Neural progenitor cell (in vitro differentiated cells): ENCODE data around the gene SWT1. TPM values are rescaled to one million over a fixed set of nuclear protein-coding genes. Genes with fewer than 3 reads are reported as not detected.
A peak's percentile ranks its signal among the peaks of the same experiment; 100 is the strongest.

Experiments used
- DNase-seq: peaks from one replicate; pipeline ENCODE4 v3.0.0-alpha.2; 2016; ENCODE audit warnings: low spot score
- H2AFZ ChIP-seq: fragments of 200-600 bp; sonication (generic); replicated peaks from 2 replicates; pipeline ENCODE4 v1.6.1; 2016; ENCODE audit warnings: antibody characterized with exemption
- H3F3A ChIP-seq: fragments of 200-600 bp; sonication (generic); 2 replicates; pipeline ENCODE4 v1.6.1; 2016; ENCODE audit warnings: antibody characterized with exemption, low read depth
- H3K27ac ChIP-seq: fragments of 200-600 bp; sonication (generic); 2 replicates; pipeline ENCODE4 v1.5.1; 2016; ENCODE audit warnings: mild to moderate bottlenecking
- H3K27me3 ChIP-seq: fragments of 200-600 bp; sonication (generic); 2 replicates; pipeline ENCODE4 v1.6.1; 2016; ENCODE audit warnings: mild to moderate bottlenecking, moderate library complexity
- H3K36me3 ChIP-seq: fragments of 200-600 bp; sonication (generic); 2 replicates; pipeline ENCODE4 v1.5.1; 2016
- H3K4me1 ChIP-seq: fragments of 200-600 bp; sonication (generic); 2 replicates; pipeline ENCODE4 v1.6.1; 2016; ENCODE audit warnings: mixed run types
- H3K4me2 ChIP-seq: fragments of 200-600 bp; sonication (generic); 2 replicates; pipeline ENCODE4 v1.6.1; 2016
- H3K4me3 ChIP-seq: fragments of 200-600 bp; sonication (generic); 2 replicates; pipeline ENCODE4 v1.5.1; 2016
- H3K79me2 ChIP-seq: fragments of 200-600 bp; sonication (generic); 2 replicates; pipeline ENCODE4 v1.6.1; 2016; ENCODE audit warnings: low read depth
- H3K9ac ChIP-seq: fragments of 200-600 bp; sonication (generic); 2 replicates; pipeline ENCODE4 v1.6.1; 2016
- H3K9me3 ChIP-seq: fragments of 200-600 bp; sonication (generic); 2 replicates; pipeline ENCODE4 v1.5.1; 2016; ENCODE audit warnings: low read depth
- H4K20me1 ChIP-seq: fragments of 200-600 bp; sonication (generic); 2 replicates; pipeline ENCODE4 v1.6.1; 2016; ENCODE audit warnings: low read depth
- H3K27ac Mint-ChIP-seq: 3 replicates; pipeline ENCODE4 v1.8.0; 2021; ENCODE audit warnings: mixed read lengths
- H3K27me3 Mint-ChIP-seq: 2 replicates; pipeline ENCODE4 v1.8.0; 2022; ENCODE audit warnings: low read depth, mild to moderate bottlenecking, inconsistent platforms, moderate library complexity, mixed read lengths; ENCODE audit not compliant: insufficient read depth
- H3K36me3 Mint-ChIP-seq: 3 replicates; pipeline ENCODE4 v1.8.0; 2021; ENCODE audit warnings: mixed read lengths
- H3K4me1 Mint-ChIP-seq: 3 replicates; pipeline ENCODE4 v1.8.0; 2021; ENCODE audit warnings: mixed read lengths
- H3K4me3 Mint-ChIP-seq: 3 replicates; pipeline ENCODE4 v1.8.0; 2021; ENCODE audit warnings: mild to moderate bottlenecking, moderate library complexity, mixed read lengths
- H3K9me3 Mint-ChIP-seq: 3 replicates; pipeline ENCODE4 v1.8.0; 2020; ENCODE audit warnings: mixed read lengths
- EZH2 ChIP-seq: fragments of 200-600 bp; sonication (generic); IDR thresholded peaks from 2 replicates; pipeline ENCODE4 v1.6.1; 2017; ENCODE audit warnings: antibody characterized with exemption, mild to moderate bottlenecking, moderate library complexity
- EZH2phosphoT487 ChIP-seq: fragments of 200-600 bp; sonication (generic); IDR thresholded peaks from 2 replicates; pipeline ENCODE4 v1.6.1; 2017; ENCODE audit warnings: antibody characterized with exemption
- total RNA-seq: library from RNA; depleted of rRNA; stranded (reverse); fragments of >200 nt; gene quantifications from 2 replicates; pipeline ENCODE4 v1.2.3, GENCODE V29; 2015; ENCODE audit warnings: low replicate concordance
- TF ChIP-seq, protein P1 (sequence below): fragments of 200-600 bp; sonication (generic); IDR thresholded peaks from 2 replicates; pipeline ENCODE4 v1.5.1; 2017; ENCODE audit warnings: antibody characterized with exemption, mild to moderate bottlenecking

Gene SWT1
- total RNA-seq, 1 donor from 2014 or later: 12.4 TPM

DNA sequence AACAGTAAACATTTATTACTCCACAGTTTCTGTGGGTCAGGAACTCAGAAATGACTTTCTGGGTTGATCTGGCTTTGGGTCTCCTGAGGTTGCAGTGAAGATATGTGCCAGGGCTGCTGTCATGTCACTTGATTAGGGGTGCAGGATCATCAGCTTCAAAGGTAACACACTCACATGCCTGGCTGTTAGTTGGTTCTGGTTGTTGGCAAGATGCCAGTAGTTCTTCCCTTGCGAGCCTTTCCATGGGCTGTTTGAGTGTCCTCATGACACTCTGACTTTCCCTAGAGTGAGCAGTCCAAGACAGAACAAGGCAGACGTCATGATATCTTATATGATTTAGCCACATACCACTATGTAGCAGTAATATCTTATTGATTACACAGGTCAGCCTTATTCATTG, 1.8 kb downstream of the SWT1 start:
- Histone ChIP-seq H3F3A (peaks cover 7% of the 10 kb centered on the region), H4K20me1 (peaks cover 10% of the 10 kb centered on the region), H3K79me2 (peaks cover 25% of the 10 kb centered on the region), H3K9ac (no peak overlapping the region), H3K4me3 (no peak overlapping the region), H3K4me1 (peaks cover 18% of the 10 kb centered on the region), H3K9me3 (no peaks in the 10 kb centered on the region), H3K4me2 (no peak overlapping the region), H3K27ac (no peak overlapping the region), H3K36me3 (no peaks in the 10 kb centered on the region), H2AFZ (no peak overlapping the region), H3K27me3 (no peaks in the 10 kb centered on the region)
- Mint-ChIP-seq H3K27me3 (peaks cover 6% of the 10 kb centered on the region), H3K4me3 (peak overlapping the region; percentile 72), H3K4me1 (peaks cover 23% of the 10 kb centered on the region), H3K9me3 (no peaks in the 10 kb centered on the region), H3K27ac (no peak overlapping the region), H3K36me3 (no peaks in the 10 kb centered on the region)
- DNase-seq: no peak
- TF ChIP-seq EZH2phosphoT487: no peak
- TF ChIP-seq, protein P1, sequence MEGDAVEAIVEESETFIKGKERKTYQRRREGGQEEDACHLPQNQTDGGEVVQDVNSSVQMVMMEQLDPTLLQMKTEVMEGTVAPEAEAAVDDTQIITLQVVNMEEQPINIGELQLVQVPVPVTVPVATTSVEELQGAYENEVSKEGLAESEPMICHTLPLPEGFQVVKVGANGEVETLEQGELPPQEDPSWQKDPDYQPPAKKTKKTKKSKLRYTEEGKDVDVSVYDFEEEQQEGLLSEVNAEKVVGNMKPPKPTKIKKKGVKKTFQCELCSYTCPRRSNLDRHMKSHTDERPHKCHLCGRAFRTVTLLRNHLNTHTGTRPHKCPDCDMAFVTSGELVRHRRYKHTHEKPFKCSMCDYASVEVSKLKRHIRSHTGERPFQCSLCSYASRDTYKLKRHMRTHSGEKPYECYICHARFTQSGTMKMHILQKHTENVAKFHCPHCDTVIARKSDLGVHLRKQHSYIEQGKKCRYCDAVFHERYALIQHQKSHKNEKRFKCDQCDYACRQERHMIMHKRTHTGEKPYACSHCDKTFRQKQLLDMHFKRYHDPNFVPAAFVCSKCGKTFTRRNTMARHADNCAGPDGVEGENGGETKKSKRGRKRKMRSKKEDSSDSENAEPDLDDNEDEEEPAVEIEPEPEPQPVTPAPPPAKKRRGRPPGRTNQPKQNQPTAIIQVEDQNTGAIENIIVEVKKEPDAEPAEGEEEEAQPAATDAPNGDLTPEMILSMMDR: no peak
- TF ChIP-seq EZH2: no peak

GRCh38 chr1:185159966-185160365, 3.0 kb downstream of the SWT1 start:
- Mint-ChIP-seq H3K27me3 (peaks cover 6% of the 10 kb centered on the region), H3K27ac (no peak overlapping the region), H3K9me3 (no peaks in the 10 kb centered on the region), H3K4me3 (no peak overlapping the region), H3K36me3 (no peaks in the 10 kb centered on the region), H3K4me1 (peaks cover 20% of the 10 kb centered on the region)
- Histone ChIP-seq H4K20me1 (peaks cover 9% of the 10 kb centered on the region), H3K79me2 (peaks cover 13% of the 10 kb centered on the region), H3F3A (peaks cover 7% of the 10 kb centered on the region), H3K27me3 (no peaks in the 10 kb centered on the region), H2AFZ (no peak overlapping the region), H3K9ac (no peak overlapping the region), H3K27ac (no peak overlapping the region), H3K4me1 (peaks cover 14% of the 10 kb centered on the region), H3K4me3 (no peak overlapping the region), H3K9me3 (no peaks in the 10 kb centered on the region), H3K36me3 (no peaks in the 10 kb centered on the region), H3K4me2 (no peak overlapping the region)
- TF ChIP-seq, protein P1: no peak
- TF ChIP-seq EZH2phosphoT487 (no peak), EZH2 (no peak)
- no peak for DNase-seq

DNA sequence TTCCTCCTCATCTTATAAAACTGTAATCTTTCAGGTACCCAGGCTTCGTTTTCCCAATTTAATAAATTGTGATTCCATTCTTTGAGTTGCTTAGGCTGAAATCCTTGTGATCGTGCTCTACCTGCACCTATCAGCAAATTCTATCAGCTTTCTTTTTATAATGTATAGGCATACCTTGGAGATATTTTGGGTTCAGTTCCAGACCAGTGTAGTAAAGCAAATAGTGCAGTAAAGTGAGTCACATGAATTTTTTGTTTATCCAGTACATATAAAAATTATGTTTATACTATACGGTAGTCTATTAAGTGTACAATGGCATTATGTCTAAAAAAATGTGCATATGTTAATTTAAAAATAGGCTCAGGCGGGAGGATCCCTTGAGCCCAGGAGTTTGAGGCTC, 5.5 kb downstream of the SWT1 start:
- H3K27ac ChIP-seq: no peak overlapping the region
- H3K4me3 ChIP-seq: no peak overlapping the region
- H3K4me2 ChIP-seq: no peak overlapping the region
- H2AFZ ChIP-seq: no peak overlapping the region
- H3K9ac ChIP-seq: no peak overlapping the region
- H3K79me2 ChIP-seq: no peaks in the 10 kb centered on the region
- no peak for DNase-seq
- Mint-ChIP-seq H3K27ac (no peak overlapping the region), H3K27me3 (peaks cover 3% of the 10 kb centered on the region), H3K4me1 (peaks cover 9% of the 10 kb centered on the region), H3K36me3 (no peaks in the 10 kb centered on the region), H3K9me3 (no peaks in the 10 kb centered on the region), H3K4me3 (no peak overlapping the region)
- H3K9me3 ChIP-seq: no peaks in the 10 kb centered on the region
- no peaks in the 10 kb centered on the region for H3K36me3 ChIP-seq
- peaks cover 3% of the 10 kb centered on the region for H3F3A ChIP-seq
- H3K4me1 ChIP-seq: peaks cover 6% of the 10 kb centered on the region
- H4K20me1 ChIP-seq: no peaks in the 10 kb centered on the region
- TF ChIP-seq EZH2: no peak
- no peak for TF ChIP-seq EZH2phosphoT487
- TF ChIP-seq, protein P1: no peak
- no peaks in the 10 kb centered on the region for H3K27me3 ChIP-seq
